SK-N-SH (cell line): ENCODE measurements around the gene A4GALT. TPM values are rescaled to one million over a fixed set of nuclear protein-coding genes. Genes with fewer than 3 reads are reported as not detected.

Source experiments
- CTCF ChIA-PET: fragments of 300-600, 350-600 bp; formaldehyde crosslinking; extraction: SDS; loops from one replicate; lab custom pipeline; 2021; lab: Yijun Ruan, JAX
- POLR2A ChIA-PET: fragments of 350-600 bp; sonication (Branson Sonifier 250); formaldehyde crosslinking; extraction: SDS; loops from one replicate; lab custom pipeline; 2020; ENCODE audit warnings: antibody characterized with exemption, inconsistent platforms; lab: Yijun Ruan, JAX
- DNase-seq: peaks from one replicate; pipeline ENCODE4 v3.0.0; 2012
- H2AFZ ChIP-seq: fragments of 200-600 bp; sonication (generic); 2 replicates; pipeline ENCODE4 v1.8.1; 2016; ENCODE audit warnings: antibody characterized with exemption, mild to moderate bottlenecking, low read depth
- H3F3A ChIP-seq: fragments of 200-600 bp; sonication (generic); replicated peaks from 2 replicates; pipeline ENCODE3; 2016; ENCODE audit warnings: antibody characterized with exemption, mild to moderate bottlenecking; ENCODE audit not compliant: insufficient read depth
- H3K27ac ChIP-seq, 2 experiments: fragments of 200-500 bp in 1 of 2; fragments of 200-600 bp in 1 of 2; sonication (Bioruptor generic) in 1 of 2; sonication (generic), shearing (Covaris generic) in 1 of 2; 2 replicates each; pipeline versions ENCODE4 v1.5.1 to v1.6.1; 2014 to 2016; ENCODE audit warnings: low read depth in 2 of 2, inconsistent platforms in 1 of 2, low read length in 1 of 2, mild to moderate bottlenecking in 1 of 2, mixed read lengths in 1 of 2
- H3K27me3 ChIP-seq: fragments of 200-600 bp; sonication (generic), shearing (Covaris generic); 2 replicates; pipeline ENCODE4 v1.6.1; 2016; ENCODE audit warnings: mixed run types; ENCODE audit not compliant: insufficient read depth
- H3K36me3 ChIP-seq, 2 experiments: fragments of 200-500 bp in 1 of 2; fragments of 200-600 bp in 1 of 2; sonication (Bioruptor generic) in 1 of 2; sonication (generic) in 1 of 2; replicated peaks in 1 of 2; 2 replicates each; pipeline versions ENCODE3 to v1.5.1; 2014 to 2016; ENCODE audit warnings: low read length in 1 of 2, mild to moderate bottlenecking in 1 of 2; ENCODE audit not compliant: insufficient read depth in 2 of 2, control insufficient read depth in 1 of 2
- H3K4me1 ChIP-seq, 2 experiments: fragments of 200-500 bp in 1 of 2; fragments of 200-600 bp in 1 of 2; sonication (Bioruptor generic) in 1 of 2; sonication (generic), shearing (Covaris generic) in 1 of 2; 2 replicates each; pipeline versions ENCODE4 v1.5.1 to v1.6.1; 2014 to 2016; ENCODE audit warnings: low read depth in 1 of 2, low read length in 1 of 2, mixed run types in 1 of 2; ENCODE audit not compliant: insufficient read depth in 2 of 2, control insufficient read depth in 1 of 2
- H3K4me2 ChIP-seq: fragments of 200-600 bp; sonication (generic), shearing (Covaris generic); 2 replicates; pipeline ENCODE4 v1.6.1; 2017; ENCODE audit warnings: mixed run types
- H3K4me3 ChIP-seq, 2 experiments: fragments of 200-500 bp in 1 of 2; fragments of 200-600 bp in 1 of 2; sonication (Bioruptor generic) in 1 of 2; sonication (generic), shearing (Covaris generic) in 1 of 2; 2 replicates each; pipeline versions ENCODE4 v1.5.1 to v1.8.1; 2014 to 2016; ENCODE audit warnings: low read depth in 2 of 2, inconsistent platforms in 1 of 2, low read length in 1 of 2, mild to moderate bottlenecking in 1 of 2, mixed read lengths in 1 of 2, moderate library complexity in 1 of 2
- H3K79me2 ChIP-seq: fragments of 200-600 bp; sonication (generic); 2 replicates; pipeline ENCODE4 v1.8.1; 2017; ENCODE audit warnings: mild to moderate bottlenecking; ENCODE audit not compliant: insufficient read depth
- H3K9ac ChIP-seq: fragments of 200-600 bp; sonication (generic); 2 replicates; pipeline ENCODE4 v1.6.1; 2017; ENCODE audit warnings: mixed run types
- H3K9me2 ChIP-seq: fragments of 200-600 bp; sonication (generic); 2 replicates; pipeline ENCODE4 v1.6.1; 2017; ENCODE audit warnings: mixed run types
- H3K9me3 ChIP-seq: fragments of 200-600 bp; sonication (generic); 2 replicates; pipeline ENCODE4 v1.6.1; 2017; ENCODE audit warnings: mixed run types, mild to moderate bottlenecking, moderate library complexity
- H4K20me1 ChIP-seq: fragments of 200-600 bp; sonication (generic); 2 replicates; pipeline ENCODE4 v1.6.1; 2017; ENCODE audit warnings: mild to moderate bottlenecking, mixed run types; ENCODE audit not compliant: insufficient read depth
- FOSL2 ChIP-seq: IDR thresholded peaks from 2 replicates; pipeline ENCODE4 v1.4.0; 2012; ENCODE audit warnings: low read depth, mild to moderate bottlenecking, moderate library complexity, borderline replicate concordance
- MAX ChIP-seq: IDR thresholded peaks from 2 replicates; pipeline ENCODE4 v1.4.0; 2012; ENCODE audit warnings: low read depth
- NFIC ChIP-seq: IDR thresholded peaks from 2 replicates; pipeline ENCODE4 v1.4.0; 2012; ENCODE audit warnings: borderline replicate concordance
- RCOR1 ChIP-seq: fragments of 150-350 bp; IDR thresholded peaks from 2 replicates; pipeline ENCODE4 v1.6.1; 2017; ENCODE audit warnings: antibody characterized with exemption, low read length
- RXRA ChIP-seq: IDR thresholded peaks from 2 replicates; pipeline ENCODE4 v1.4.0; 2012; ENCODE audit warnings: low read depth, mild to moderate bottlenecking, borderline replicate concordance
- TAF1 ChIP-seq: IDR thresholded peaks from 2 replicates; pipeline ENCODE4 v1.6.1; 2012; ENCODE audit warnings: low read depth, mild to moderate bottlenecking, low read length, moderate library complexity, borderline replicate concordance
- TCF12 ChIP-seq: IDR thresholded peaks from 2 replicates; pipeline ENCODE4 v1.4.0; 2012
- WGBS: methylation state at CpG from one replicate; pipeline ENCODE4 v1.1.6; 2017; ENCODE audit warnings: low lambda C conversion rate; 5-methylcytosine and 5-hydroxymethylcytosine counted together
- polyA plus RNA-seq, 3 experiments: library from polyadenylated mRNA; depleted of rRNA; stranded (reverse); fragments of >200 nt; gene quantifications; 2 replicates each; pipeline ENCODE4 v1.2.3, GENCODE V29; 2012
- TF ChIP-seq, protein P1 (sequence below): IDR thresholded peaks from 2 replicates; pipeline ENCODE4 v1.6.1; 2012; ENCODE audit warnings: mild to moderate bottlenecking, low read depth, low read length, moderate library complexity

A4GALT gene
- polyA plus RNA-seq, 1 of the 3 experiments (the other 2 are of a cell fraction): 9.5 TPM

- 85% methylated on average over 14 of the region's 50 CpGs for WGBS
- Histone ChIP-seq H4K20me1 (no peaks in the 10 kb centered on the region), H3K4me3 (no peak overlapping the region), H2AFZ (no peak overlapping the region), H3K4me2 (no peak overlapping the region), H3K36me3 (no peaks in the 10 kb centered on the region), H3K9ac (no peak overlapping the region), H3K27me3 (no peaks in the 10 kb centered on the region), H3K9me2 (no peaks in the 10 kb centered on the region), H3K27ac (no peak overlapping the region), H3K9me3 (no peaks in the 10 kb centered on the region), H3K79me2 (no peaks in the 10 kb centered on the region), H3F3A (no peaks in the 10 kb centered on the region), H3K4me1 (no peaks in the 10 kb centered on the region; a peak in 1 of 4 replicates)
- ChIA-PET POLR2A (no interaction called here), CTCF (no interaction called here)
- DNase-seq: no peak
- TF ChIP-seq TAF1 (no peak), MAX (no peak), NFIC (no peak), FOSL2 (no peak)
- TF ChIP-seq, protein P1, sequence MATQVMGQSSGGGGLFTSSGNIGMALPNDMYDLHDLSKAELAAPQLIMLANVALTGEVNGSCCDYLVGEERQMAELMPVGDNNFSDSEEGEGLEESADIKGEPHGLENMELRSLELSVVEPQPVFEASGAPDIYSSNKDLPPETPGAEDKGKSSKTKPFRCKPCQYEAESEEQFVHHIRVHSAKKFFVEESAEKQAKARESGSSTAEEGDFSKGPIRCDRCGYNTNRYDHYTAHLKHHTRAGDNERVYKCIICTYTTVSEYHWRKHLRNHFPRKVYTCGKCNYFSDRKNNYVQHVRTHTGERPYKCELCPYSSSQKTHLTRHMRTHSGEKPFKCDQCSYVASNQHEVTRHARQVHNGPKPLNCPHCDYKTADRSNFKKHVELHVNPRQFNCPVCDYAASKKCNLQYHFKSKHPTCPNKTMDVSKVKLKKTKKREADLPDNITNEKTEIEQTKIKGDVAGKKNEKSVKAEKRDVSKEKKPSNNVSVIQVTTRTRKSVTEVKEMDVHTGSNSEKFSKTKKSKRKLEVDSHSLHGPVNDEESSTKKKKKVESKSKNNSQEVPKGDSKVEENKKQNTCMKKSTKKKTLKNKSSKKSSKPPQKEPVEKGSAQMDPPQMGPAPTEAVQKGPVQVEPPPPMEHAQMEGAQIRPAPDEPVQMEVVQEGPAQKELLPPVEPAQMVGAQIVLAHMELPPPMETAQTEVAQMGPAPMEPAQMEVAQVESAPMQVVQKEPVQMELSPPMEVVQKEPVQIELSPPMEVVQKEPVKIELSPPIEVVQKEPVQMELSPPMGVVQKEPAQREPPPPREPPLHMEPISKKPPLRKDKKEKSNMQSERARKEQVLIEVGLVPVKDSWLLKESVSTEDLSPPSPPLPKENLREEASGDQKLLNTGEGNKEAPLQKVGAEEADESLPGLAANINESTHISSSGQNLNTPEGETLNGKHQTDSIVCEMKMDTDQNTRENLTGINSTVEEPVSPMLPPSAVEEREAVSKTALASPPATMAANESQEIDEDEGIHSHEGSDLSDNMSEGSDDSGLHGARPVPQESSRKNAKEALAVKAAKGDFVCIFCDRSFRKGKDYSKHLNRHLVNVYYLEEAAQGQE: no peak
Measured at GRCh38 chr22:42769574-42770447, 49.1 kb upstream of the A4GALT start.

DNA sequence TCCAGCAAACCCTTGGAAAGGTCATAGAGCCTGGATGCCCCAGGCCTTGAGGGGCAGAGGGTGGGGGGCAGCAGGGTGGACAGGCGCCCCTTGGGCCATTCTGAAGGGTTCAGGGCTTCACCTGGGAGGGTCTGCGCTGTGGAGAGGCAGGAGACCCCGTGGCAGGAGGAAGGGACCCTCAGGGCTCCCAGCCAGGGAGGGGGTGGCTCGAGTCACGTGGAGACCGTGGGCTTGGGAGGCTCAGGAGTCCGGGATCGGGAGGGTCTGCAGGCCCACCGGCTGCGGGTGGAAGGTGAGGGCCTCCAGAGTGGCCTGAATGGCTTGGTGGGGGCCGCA is 48.5 kb upstream of the A4GALT start:
- Histone ChIP-seq H3K9ac (no peak overlapping the region), H3F3A (no peaks in the 10 kb centered on the region), H3K79me2 (no peaks in the 10 kb centered on the region), H3K9me2 (no peaks in the 10 kb centered on the region), H3K4me2 (no peak overlapping the region), H3K9me3 (no peaks in the 10 kb centered on the region), H4K20me1 (no peaks in the 10 kb centered on the region), H3K4me3 (no peak overlapping the region), H3K36me3 (no peaks in the 10 kb centered on the region), H3K27me3 (no peaks in the 10 kb centered on the region), H2AFZ (no peak overlapping the region), H3K4me1 (no peaks in the 10 kb centered on the region; a peak in 1 of 4 replicates), H3K27ac (no peak overlapping the region)
- no peak for TF ChIP-seq MAX
- no peak for TF ChIP-seq RXRA
- no peak for TF ChIP-seq RCOR1
- no peak for TF ChIP-seq TCF12
- ChIA-PET CTCF (no interaction called here), POLR2A (no interaction called here)
- 70% methylated on average over 3 of the region's 11 CpGs for WGBS
- DNase-seq: no peak
